T1000 (cell line): ENCODE results near the gene DUSP2.

Experiments
- DNase-seq: peaks from one replicate; lab custom pipeline; 2025; ENCODE audit warnings: mixed read lengths; lab: John Stamatoyannopoulos, UW

DUSP2 gene

GRCh38 chr2:96145036-96145847 is at the start of gene DUSP2:
Gene DUSP2 (minus strand): TSS chr2:96145440. CDS start chr2:96145354, 86 bp downstream.
- no peak for DNase-seq

GRCh38 chr2:96191937-96192670 is 46.9 kb upstream of the DUSP2 start:
- no peak for DNase-seq

- DNase-seq, result no peak
Measured at GRCh38 chr2:96188821-96189526, 43.7 kb upstream of the DUSP2 start.

- no peak for DNase-seq
Measured at GRCh38 chr2:96186562-96186961, 41.3 kb upstream of the DUSP2 start.

- no peak for DNase-seq
Measured at GRCh38 chr2:96185516-96185915, 40.3 kb upstream of the DUSP2 start.

- no peak for DNase-seq
Measured at GRCh38 chr2:96184989-96185388, 39.7 kb upstream of the DUSP2 start.

- no peak for DNase-seq
Measured at GRCh38 chr2:96184188-96184587, 38.9 kb upstream of the DUSP2 start.

- DNase-seq, result no peak
Measured at GRCh38 chr2:96181529-96181928, 36.3 kb upstream of the DUSP2 start.

- DNase-seq, result no peak
Measured at GRCh38 chr2:96180521-96180920, 35.3 kb upstream of the DUSP2 start.

GRCh38 chr2:96180002-96180401 is 34.8 kb upstream of the DUSP2 start:
- no peak for DNase-seq

GRCh38 chr2:96176661-96177060 is 31.4 kb upstream of the DUSP2 start:
- DNase-seq, result no peak

- DNase-seq, result no peak
Measured at GRCh38 chr2:96175951-96176350, 30.7 kb upstream of the DUSP2 start.

GRCh38 chr2:96174251-96175144 is 29.3 kb upstream of the DUSP2 start:
- DNase-seq, result no peak

GRCh38 chr2:96171831-96172230 is 26.6 kb upstream of the DUSP2 start:
- no peak for DNase-seq

GRCh38 chr2:96170626-96171025 is 25.4 kb upstream of the DUSP2 start:
- no peak for DNase-seq

- no peak for DNase-seq
Measured at GRCh38 chr2:96169868-96170507, 24.7 kb upstream of the DUSP2 start.

GRCh38 chr2:96167407-96168013 is 22.3 kb upstream of the DUSP2 start:
- DNase-seq, result no peak

- DNase-seq, result no peak
Measured at GRCh38 chr2:96164459-96165184, 19.4 kb upstream of the DUSP2 start.

GRCh38 chr2:96163768-96164429 is 18.7 kb upstream of the DUSP2 start:
- no peak for DNase-seq

GRCh38 chr2:96163415-96163767 is 18.2 kb upstream of the DUSP2 start:
- no peak for DNase-seq
